ENCODE measurements around the gene SORCS2.

Gene SORCS2

DNA sequence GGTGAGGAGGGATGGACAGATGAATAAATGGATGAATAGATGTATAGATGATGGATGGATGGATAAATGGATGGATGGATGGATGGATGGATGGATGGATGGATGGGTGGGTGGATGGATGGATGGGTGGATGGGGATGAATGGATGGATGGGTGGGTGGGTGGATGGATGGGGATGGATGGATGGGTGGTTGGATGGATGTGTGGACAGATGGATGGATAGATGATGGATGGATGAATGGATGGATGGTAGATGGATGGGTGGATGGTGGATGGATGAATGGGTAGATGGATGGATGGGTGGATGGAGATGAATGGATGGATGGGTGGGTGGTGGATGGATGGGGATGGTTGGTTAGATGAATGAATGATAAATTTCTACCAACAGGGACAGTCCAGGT is 449.4 kb downstream of the SORCS2 start:
- Mint-ChIP-seq H3K4me1 (ENCODE audit: low read depth) (peaks cover 30% of the 10 kb centered on the region), H3K36me3 (ENCODE audit: low read depth) (no peaks in the 10 kb centered on the region), H3K4me3 (no peak overlapping the region), H3K9me3 (no peaks in the 10 kb centered on the region), H3K27ac (no peak overlapping the region), H3K27me3 (peaks cover 24% of the 10 kb centered on the region)
- intact Hi-C loops (cut with micrococcal nuclease) = no loop called here

DNA sequence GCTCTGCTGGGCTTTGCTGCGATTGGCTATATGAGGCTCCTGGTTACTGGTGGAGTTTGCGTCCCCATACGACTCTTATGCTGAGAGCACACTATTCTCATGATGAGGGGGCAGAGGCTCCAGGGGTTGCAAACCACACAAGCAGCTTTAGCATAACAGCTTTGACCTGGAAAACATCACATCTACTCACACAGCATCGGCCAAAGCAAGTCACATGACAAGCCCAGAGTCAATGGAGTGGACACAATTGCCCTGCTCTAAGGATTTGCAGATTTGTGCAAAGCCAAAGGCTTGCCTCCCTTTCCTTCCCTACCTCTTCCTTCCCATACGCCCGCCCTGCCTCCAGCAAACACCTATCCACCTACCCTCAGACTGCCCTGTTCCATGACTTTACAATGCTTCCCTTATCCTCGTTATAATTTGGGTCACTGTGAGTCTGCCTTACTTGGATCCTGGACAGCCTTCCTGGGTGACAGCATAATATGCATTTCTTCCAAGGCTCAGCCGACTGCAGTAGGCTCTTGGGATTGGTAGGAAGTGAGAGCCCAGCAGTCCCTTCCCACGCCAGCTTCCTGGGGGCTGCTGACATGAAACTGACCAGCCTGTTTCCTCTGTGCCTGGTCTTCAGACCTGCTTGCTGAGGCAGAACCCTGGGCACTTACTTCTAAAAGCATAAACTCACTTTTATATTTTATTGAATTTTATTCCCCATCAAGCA is 450.6 kb downstream of the SORCS2 start:
- Mint-ChIP-seq H3K36me3 (ENCODE audit: low read depth) (no peaks in the 10 kb centered on the region), H3K27ac (no peak overlapping the region), H3K27me3 (peaks cover 34% of the 10 kb centered on the region), H3K9me3 (no peaks in the 10 kb centered on the region), H3K4me3 (no peak overlapping the region), H3K4me1 (ENCODE audit: low read depth) (peaks cover 37% of the 10 kb centered on the region)
- intact Hi-C loops (cut with micrococcal nuclease) = no loop called here

DNA sequence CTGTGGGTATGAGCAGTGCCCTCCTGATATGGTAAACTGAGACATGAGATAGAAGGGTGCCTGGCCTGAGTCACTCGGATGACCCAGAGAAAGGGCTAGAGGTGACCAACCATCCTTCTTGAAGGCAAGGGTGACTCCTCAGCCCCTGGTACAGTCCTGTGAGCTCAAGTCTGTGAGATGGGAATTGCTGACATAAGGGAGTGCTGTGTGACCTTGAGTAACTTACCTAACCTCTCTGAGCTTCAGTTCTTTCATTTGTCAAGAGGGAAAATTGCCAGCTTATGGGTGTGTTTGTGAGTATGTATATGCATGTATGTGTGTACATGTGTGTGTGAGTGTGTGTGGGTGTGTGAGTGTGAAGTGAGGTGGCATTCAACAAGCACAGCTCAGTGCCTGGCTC is 452.8 kb downstream of the SORCS2 start:
- Mint-ChIP-seq H3K4me1 (ENCODE audit: low read depth) (peaks cover 58% of the 10 kb centered on the region), H3K27ac (no peak overlapping the region), H3K36me3 (ENCODE audit: low read depth) (no peaks in the 10 kb centered on the region), H3K4me3 (no peak overlapping the region), H3K27me3 (peaks cover 38% of the 10 kb centered on the region), H3K9me3 (no peaks in the 10 kb centered on the region)
- intact Hi-C loops (cut with micrococcal nuclease) = no loop called here

DNA sequence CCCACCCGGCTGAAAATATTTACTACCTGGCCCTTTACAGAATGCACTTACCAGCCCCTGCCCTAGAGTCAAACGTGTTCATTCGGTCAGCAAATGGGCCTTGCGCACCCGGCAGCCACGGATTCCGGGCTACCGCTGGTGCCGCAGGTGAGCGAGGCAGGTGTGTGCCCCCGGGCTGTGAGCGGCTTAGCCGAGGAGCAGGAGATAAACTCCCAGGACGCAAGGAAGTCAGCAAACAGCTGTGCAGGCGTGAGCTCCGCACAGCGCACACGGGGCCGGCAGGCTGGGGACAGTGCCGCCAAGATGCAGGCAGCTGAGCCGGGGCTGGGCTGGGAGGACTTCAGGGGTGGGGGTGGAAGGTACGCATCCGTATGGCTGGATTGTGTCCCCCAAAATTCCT is 453.6 kb downstream of the SORCS2 start:
- no peaks in the 10 kb centered on the region for H3K9me3 Mint-ChIP-seq
- no peaks in the 10 kb centered on the region for H3K36me3 Mint-ChIP-seq (ENCODE audit: low read depth)
- peaks cover 40% of the 10 kb centered on the region for H3K27me3 Mint-ChIP-seq
- H3K4me3 Mint-ChIP-seq = no peak overlapping the region
- peaks cover 66% of the 10 kb centered on the region for H3K4me1 Mint-ChIP-seq (ENCODE audit: low read depth)
- no peak overlapping the region for H3K27ac Mint-ChIP-seq
- intact Hi-C loops (cut with micrococcal nuclease) = no loop called here

DNA sequence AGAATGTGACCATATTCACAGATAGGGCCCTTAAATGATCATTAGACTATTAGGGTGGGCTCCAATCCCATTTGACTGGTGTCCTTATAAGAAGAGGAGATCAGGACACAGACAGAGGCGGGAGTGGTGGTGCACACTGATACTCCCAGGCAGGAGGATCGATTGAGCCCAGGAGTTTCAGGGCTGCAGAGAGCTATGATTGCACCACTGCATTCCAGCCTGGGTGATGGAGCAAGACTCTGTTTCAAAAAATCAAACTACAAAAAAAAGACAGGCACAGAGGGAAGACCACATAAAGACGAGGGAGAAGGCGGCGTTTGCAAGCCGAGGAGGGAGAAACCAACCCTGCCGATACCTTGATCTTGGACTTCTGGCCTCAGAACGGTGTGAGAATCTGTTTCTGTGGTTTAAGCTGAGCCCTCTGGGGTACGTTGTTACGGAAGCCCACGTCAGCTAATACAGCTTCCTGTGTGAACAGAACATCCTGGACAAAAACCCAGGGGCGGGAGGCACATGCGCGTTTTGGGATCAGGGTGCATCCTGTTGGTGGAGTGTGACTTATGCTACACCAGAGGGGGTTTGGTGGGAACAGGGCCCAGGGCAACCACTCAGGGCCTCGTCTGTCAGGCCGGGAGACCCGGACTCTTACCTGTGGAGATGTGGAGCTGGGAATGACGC is 454.2 kb downstream of the SORCS2 start:
- H3K27me3 Mint-ChIP-seq = peaks cover 45% of the 10 kb centered on the region
- peak overlapping the region; percentile 60 for H3K27ac Mint-ChIP-seq
- no peak overlapping the region for H3K4me3 Mint-ChIP-seq
- intact Hi-C loops (cut with micrococcal nuclease) = no loop called here
- H3K4me1 Mint-ChIP-seq (ENCODE audit: low read depth) = peaks cover 72% of the 10 kb centered on the region
- no peaks in the 10 kb centered on the region for H3K36me3 Mint-ChIP-seq (ENCODE audit: low read depth)
- H3K9me3 Mint-ChIP-seq = no peaks in the 10 kb centered on the region

DNA sequence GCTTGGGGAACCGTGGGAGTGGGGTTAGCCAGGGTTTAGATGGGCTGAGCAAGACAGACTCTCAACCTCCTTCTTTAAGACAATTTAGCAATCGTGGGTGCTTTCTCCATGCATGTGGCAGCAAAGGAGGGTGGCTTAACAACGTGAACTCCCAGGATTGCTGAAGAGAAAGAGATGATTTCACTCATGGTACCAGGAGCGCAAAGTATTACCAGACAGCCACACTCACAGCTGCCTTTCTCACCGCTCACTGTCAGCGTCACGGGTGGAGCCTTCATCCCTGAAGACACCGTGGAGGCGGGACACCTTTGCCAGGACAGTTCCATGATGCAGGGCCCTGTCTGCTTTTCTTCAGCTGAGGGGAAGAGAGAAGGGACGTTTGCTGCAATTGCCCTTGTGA is 454.8 kb downstream of the SORCS2 start:
- Mint-ChIP-seq H3K9me3 (no peaks in the 10 kb centered on the region), H3K36me3 (ENCODE audit: low read depth) (no peaks in the 10 kb centered on the region), H3K27ac (peak overlapping the region; percentile 60), H3K27me3 (peaks cover 50% of the 10 kb centered on the region), H3K4me3 (no peak overlapping the region), H3K4me1 (ENCODE audit: low read depth) (peaks cover 76% of the 10 kb centered on the region)
- intact Hi-C loops (cut with micrococcal nuclease) = no loop called here

DNA sequence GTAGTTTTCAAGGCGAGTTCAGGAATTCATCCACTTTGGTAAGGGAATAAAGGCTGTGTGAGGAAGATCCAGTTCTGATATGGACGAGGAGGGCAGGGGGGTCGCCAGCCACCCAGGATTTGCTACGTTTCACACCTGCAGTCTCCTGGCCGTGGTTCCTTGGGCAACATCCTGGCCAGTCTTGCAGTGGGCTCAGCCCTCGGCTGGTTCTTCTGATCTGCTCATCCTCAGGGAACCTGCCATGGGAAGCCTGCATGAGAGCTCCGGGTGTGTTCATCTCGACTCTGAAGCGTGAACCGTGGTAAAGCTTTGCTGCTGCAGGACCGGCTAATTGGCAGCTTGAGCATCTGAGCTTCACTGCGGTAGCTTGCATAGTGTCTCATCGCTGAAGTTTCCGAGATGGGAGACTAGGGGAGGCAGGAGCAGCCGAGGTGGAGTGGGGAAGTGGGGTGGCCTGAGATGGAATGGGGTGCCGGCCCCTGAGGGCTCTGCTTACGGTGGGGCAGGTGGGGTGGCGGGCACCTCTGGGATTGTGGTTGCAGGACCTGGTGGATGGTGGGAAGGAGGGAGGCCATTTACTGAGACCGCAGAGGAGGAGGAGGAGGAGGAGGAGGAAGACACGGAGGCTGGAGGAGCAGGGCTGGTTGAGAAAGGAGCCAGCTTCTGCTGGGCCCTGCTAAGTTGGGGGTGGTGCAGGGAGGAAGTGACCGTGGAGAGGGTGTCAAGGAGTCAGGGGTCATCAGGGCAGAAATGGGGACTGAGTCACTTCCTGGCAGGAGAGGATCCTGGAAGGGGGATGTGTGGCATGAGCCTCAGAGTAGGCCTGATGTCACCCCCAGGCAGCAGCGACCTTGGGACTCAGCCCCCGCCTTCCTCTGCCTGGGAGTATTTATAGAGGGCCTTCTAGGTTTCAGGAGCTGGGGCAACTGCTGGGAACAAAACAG is 455.5 kb downstream of the SORCS2 start:
- peak overlapping the region; percentile 60 for H3K27ac Mint-ChIP-seq
- H3K27me3 Mint-ChIP-seq = peaks cover 54% of the 10 kb centered on the region
- no peaks in the 10 kb centered on the region for H3K36me3 Mint-ChIP-seq (ENCODE audit: low read depth)
- H3K9me3 Mint-ChIP-seq = no peaks in the 10 kb centered on the region
- H3K4me3 Mint-ChIP-seq = no peak overlapping the region
- intact Hi-C loops (cut with micrococcal nuclease) = loop anchor here (2.0 kb wide), 1 partner anchor 13 kb away; no protein-coding TSS in a partner anchor
- peaks cover 76% of the 10 kb centered on the region for H3K4me1 Mint-ChIP-seq (ENCODE audit: low read depth)

DNA sequence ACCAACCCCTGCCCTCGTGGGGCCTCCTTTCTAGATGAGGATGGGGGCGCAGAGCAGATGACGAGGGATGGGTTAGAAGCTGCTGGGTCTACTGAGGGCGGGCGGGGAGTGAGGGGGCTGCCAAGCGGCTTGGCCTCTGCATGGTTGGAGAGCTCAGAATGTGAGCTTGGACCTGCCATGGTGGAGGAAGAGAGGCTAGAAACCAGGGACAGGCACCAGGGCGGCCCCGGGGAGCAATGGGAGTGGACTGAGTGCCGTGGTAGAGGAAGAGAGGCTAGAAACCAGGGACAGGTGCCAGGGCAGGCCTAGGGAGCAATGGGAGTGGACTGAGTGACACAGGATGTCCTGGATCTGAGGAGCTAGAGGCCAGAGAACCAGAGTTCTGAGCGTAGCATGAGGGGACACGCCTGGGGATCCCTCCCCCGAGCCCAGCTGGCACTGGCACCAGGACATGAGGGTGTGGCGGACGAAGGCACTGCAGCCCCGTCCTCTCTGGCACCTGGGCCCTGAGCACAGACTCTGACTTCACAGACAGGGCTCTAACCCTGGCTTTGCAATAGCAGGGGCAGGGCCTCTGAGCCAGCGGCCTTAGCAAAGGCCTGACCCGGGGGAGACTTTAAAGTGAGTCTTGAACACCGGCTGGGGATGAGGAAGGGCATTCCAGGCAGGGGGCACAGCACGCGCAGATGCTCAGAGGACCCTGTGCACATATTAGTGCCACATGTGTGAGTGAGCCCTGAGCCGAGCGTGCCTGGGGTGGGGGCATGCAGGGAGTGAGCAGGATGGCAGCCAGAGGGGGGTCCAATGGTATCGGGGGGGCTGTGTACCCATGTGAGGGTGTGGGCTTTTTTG is 456.4 kb downstream of the SORCS2 start:
- H3K4me3 Mint-ChIP-seq = no peak overlapping the region
- peaks cover 55% of the 10 kb centered on the region for H3K27me3 Mint-ChIP-seq
- no peaks in the 10 kb centered on the region for H3K36me3 Mint-ChIP-seq (ENCODE audit: low read depth)
- intact Hi-C loops (cut with micrococcal nuclease) = loop anchor here (2.0 kb wide), 1 partner anchor 14 kb away; no protein-coding TSS in a partner anchor
- H3K27ac Mint-ChIP-seq = peak overlapping the region; percentile 60
- H3K4me1 Mint-ChIP-seq (ENCODE audit: low read depth) = peaks cover 76% of the 10 kb centered on the region
- no peaks in the 10 kb centered on the region for H3K9me3 Mint-ChIP-seq

DNA sequence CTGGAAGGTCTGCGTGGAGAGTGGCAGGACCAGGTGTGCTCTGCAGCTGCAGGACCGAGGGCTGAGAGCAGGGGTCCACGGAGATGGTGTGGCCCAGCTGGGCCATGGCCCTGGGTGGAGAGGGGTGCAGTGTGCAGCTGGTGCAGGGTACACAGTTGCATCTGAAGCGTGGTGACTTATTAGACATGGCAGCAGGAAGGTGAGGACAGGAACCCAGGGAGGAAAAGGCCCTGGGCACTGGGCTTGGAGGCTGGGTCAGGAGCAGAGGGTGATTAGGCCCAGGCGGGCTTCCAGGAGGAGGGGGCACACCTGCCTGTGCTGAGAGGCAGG is 457.0 kb downstream of the SORCS2 start:
- H3K4me3 Mint-ChIP-seq = no peak overlapping the region
- peak overlapping the region; percentile 60 for H3K27ac Mint-ChIP-seq

DNA sequence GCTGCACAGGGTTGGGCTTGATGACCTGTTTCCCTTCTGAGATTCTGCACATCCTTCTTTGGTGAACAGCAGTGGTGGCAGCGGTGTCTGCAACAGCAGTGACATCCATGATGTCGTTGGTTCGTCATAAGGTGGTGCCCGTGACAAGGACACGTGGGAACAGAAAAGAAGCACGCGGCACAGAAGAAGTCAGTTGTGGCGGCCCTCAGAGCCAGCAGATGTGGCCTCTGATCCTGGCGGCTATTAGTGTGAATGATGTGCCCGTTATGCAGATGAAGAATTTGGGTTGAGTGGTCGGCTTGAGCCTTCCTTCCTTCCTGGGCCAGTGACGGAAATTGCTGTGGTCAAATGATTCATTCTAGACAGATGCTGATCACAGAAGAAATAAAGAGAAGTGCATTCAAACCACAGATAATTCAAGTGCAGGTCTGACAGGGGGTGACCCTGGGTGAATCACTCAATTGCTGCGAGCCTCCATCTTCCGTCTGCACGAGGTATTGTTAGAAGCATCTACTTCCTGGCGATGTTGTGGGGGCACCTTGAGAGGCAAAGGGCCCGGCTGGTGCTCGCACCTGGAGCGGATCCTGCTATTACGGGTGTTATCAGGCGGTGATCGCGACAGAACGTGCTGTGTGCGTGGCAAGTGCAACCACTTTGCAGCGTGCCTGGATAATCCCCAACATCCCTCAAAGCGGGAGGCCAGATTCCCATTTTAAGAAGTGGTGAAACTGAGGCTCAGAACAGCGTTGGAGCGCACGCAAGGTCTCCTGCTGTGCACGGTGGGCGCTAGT is 457.6 kb downstream of the SORCS2 start:
- H3K27ac Mint-ChIP-seq = peak overlapping the region; percentile 60
- intact Hi-C loops (cut with micrococcal nuclease) = loop anchor here (2.0 to 10.0 kb wide), 2 partner anchors 15 to 95 kb away; no protein-coding TSS in a partner anchor
- no peaks in the 10 kb centered on the region for H3K9me3 Mint-ChIP-seq
- no peak overlapping the region for H3K4me3 Mint-ChIP-seq
- H3K27me3 Mint-ChIP-seq = peaks cover 55% of the 10 kb centered on the region
- H3K4me1 Mint-ChIP-seq (ENCODE audit: low read depth) = peaks cover 88% of the 10 kb centered on the region
- H3K36me3 Mint-ChIP-seq (ENCODE audit: low read depth) = no peaks in the 10 kb centered on the region

More for the DNA sequence above, 457.0 kb downstream of the SORCS2 start:
- intact Hi-C loops (cut with micrococcal nuclease) = loop anchor here (2.0 kb wide), 1 partner anchor 15 kb away; no protein-coding TSS in a partner anchor
- Mint-ChIP-seq H3K36me3 (ENCODE audit: low read depth) (no peaks in the 10 kb centered on the region), H3K9me3 (no peaks in the 10 kb centered on the region), H3K27me3 (peaks cover 54% of the 10 kb centered on the region), H3K4me1 (ENCODE audit: low read depth) (peaks cover 82% of the 10 kb centered on the region)

DNA sequence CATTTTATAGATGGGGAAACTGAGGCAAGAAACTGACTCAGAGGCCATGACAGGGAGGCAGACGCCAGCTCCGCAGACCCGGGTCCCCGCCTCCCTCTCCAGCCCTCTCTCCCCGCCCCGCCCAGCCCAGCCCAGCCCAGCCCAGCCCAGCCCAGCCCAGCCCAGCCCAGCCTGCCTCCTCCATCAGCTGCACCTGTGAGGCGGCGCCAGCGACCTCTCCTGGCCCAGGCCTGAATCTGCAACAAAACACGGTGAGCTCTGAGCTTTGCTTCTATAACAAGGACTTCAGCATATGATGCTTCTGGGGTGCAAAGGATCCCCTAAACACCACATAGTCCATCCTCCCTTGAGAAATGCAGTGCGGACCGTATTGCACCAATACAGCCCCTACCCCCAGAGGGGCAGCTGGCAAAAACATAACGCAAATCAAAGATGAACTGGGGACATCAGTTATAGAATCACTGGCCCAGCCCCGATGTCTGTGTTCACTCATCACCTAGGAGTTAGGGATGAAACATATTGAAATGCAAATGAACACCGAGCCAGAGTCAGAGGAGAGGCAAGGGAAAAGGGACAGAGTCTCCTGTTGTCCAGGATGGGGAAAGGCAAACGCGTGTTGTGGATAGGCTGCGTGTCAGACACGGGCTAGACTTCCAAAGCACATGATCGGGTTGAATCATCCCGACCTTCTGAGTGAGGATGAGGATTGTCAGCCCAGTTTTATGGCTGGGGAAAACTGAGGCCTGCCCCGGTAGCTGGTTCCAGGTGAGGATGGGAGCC is 458.5 kb downstream of the SORCS2 start:
- intact Hi-C loops (cut with micrococcal nuclease) = loop anchor here (10.0 kb wide), 1 partner anchor 94 kb away; no protein-coding TSS in a partner anchor
- peaks cover 90% of the 10 kb centered on the region for H3K4me1 Mint-ChIP-seq (ENCODE audit: low read depth)
- no peaks in the 10 kb centered on the region for H3K36me3 Mint-ChIP-seq (ENCODE audit: low read depth)
- H3K9me3 Mint-ChIP-seq = no peaks in the 10 kb centered on the region
- H3K27ac Mint-ChIP-seq = peak overlapping the region; percentile 51
- no peak overlapping the region for H3K4me3 Mint-ChIP-seq
- H3K27me3 Mint-ChIP-seq = peaks cover 60% of the 10 kb centered on the region

DNA sequence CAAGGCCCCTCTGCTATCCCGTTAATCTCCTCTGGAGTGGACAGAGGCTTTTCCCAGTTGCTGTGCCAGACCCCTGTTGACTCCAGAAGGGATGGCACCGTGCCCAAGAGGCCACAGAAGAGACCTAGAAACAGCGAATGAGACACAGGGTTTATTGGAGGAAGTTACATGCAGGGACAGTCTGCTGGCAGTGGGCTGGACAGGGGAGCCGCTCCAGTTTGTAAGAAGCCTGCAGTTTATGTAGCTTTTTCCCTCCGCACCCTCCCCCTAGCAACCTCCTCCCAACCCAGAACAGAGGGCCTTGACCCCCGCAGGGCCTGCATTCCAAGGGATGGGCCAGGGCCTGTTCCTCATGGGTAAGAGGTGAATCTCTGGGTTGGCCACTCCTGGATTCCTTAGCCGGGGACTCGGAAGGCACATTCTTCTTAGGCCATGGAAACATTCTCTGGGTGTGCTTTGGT is 459.2 kb downstream of the SORCS2 start:
- no peak overlapping the region for H3K4me3 Mint-ChIP-seq
- no peaks in the 10 kb centered on the region for H3K9me3 Mint-ChIP-seq
- intact Hi-C loops (cut with micrococcal nuclease) = loop anchor here (10.0 kb wide), 1 partner anchor 93 kb away; no protein-coding TSS in a partner anchor
- H3K4me1 Mint-ChIP-seq (ENCODE audit: low read depth) = peaks cover 83% of the 10 kb centered on the region
- peaks cover 63% of the 10 kb centered on the region for H3K27me3 Mint-ChIP-seq
- peak overlapping the region; percentile 51 for H3K27ac Mint-ChIP-seq
- no peaks in the 10 kb centered on the region for H3K36me3 Mint-ChIP-seq (ENCODE audit: low read depth)

All from dendritic cell treated with granulocyte-macrophage colony-stimulating factor and Interleukin-4, amounts not matched to agents 40 ng/mL and 50 ng/mL, for 4 days (primary cell).